H9 (cell line): ENCODE measurements around the gene OR6K3. TPM values are rescaled to one million over a fixed set of nuclear protein-coding genes. Genes with fewer than 3 reads are reported as not detected.

Source experiments
- DNase-seq: peaks from one replicate; pipeline ENCODE4 v3.0.0-alpha.2; 2017
- H2AFZ ChIP-seq: one replicate; pipeline ENCODE4 v1.6.1; 2013; ENCODE audit warnings: mild to moderate bottlenecking, low read length, control low read depth, moderate library complexity
- H2AK5ac ChIP-seq: 2 replicates; pipeline ENCODE4 v1.6.1; 2013; ENCODE audit warnings: low read length, control low read depth, mixed read lengths; ENCODE audit not compliant: insufficient read length
- H2BK120ac ChIP-seq: one replicate; pipeline ENCODE4 v1.6.1; 2013; ENCODE audit warnings: low read depth, mild to moderate bottlenecking, low read length, control low read depth, inconsistent platforms; ENCODE audit not compliant: poor library complexity, severe bottlenecking
- H2BK12ac ChIP-seq: 2 replicates; pipeline ENCODE4 v1.6.1; 2013; ENCODE audit warnings: low read length, control low read depth, mixed read lengths, low read depth; ENCODE audit not compliant: insufficient read length
- H2BK15ac ChIP-seq: 2 replicates; pipeline ENCODE4 v1.6.1; 2013; ENCODE audit warnings: low read depth, low read length, control low read depth
- H2BK20ac ChIP-seq: one replicate; pipeline ENCODE4 v1.6.1; 2013; ENCODE audit warnings: low read depth, mild to moderate bottlenecking, low read length, control low read depth, inconsistent platforms; ENCODE audit not compliant: poor library complexity, severe bottlenecking
- H2BK5ac ChIP-seq: 2 replicates; pipeline ENCODE4 v1.6.1; 2013; ENCODE audit warnings: low read length, control low read depth, mixed read lengths; ENCODE audit not compliant: insufficient read length
- H3K14ac ChIP-seq: 2 replicates; pipeline ENCODE4 v1.6.1; 2013; ENCODE audit warnings: low read length, control low read depth; ENCODE audit not compliant: insufficient read depth
- H3K18ac ChIP-seq: 2 replicates; pipeline ENCODE4 v1.6.1; 2013; ENCODE audit warnings: low read depth, mild to moderate bottlenecking, mixed read lengths, low read length, control low read depth; ENCODE audit not compliant: insufficient read length
- H3K23ac ChIP-seq: 2 replicates; pipeline ENCODE4 v1.6.1; 2013; ENCODE audit warnings: low read length, control low read depth, mixed read lengths, low read depth; ENCODE audit not compliant: insufficient read length
- H3K23me2 ChIP-seq: 2 replicates; pipeline ENCODE4 v1.6.1; 2013; ENCODE audit warnings: low read depth, mild to moderate bottlenecking, mixed read lengths, low read length, control low read depth; ENCODE audit not compliant: insufficient read length, poor library complexity, severe bottlenecking
- H3K27ac ChIP-seq: 2 replicates; pipeline ENCODE4 v1.5.1; 2013; ENCODE audit warnings: low read length, control low read depth, mixed read lengths, low read depth; ENCODE audit not compliant: insufficient read length
- H3K27me3 ChIP-seq: 2 replicates; pipeline ENCODE4 v1.6.1; 2013; ENCODE audit warnings: low read length, control low read depth, inconsistent platforms; ENCODE audit not compliant: insufficient read depth
- H3K4ac ChIP-seq: 2 replicates; pipeline ENCODE4 v1.6.1; 2013; ENCODE audit warnings: low read depth, mild to moderate bottlenecking, control low read depth, inconsistent platforms, low read length, moderate library complexity
- H3K4me1 ChIP-seq: 2 replicates; pipeline ENCODE4 v1.6.1; 2013; ENCODE audit warnings: low read length, control low read depth, inconsistent platforms; ENCODE audit not compliant: insufficient read depth
- H3K4me2 ChIP-seq: 2 replicates; pipeline ENCODE4 v1.6.1; 2013; ENCODE audit warnings: low read length, control low read depth, mixed read lengths; ENCODE audit not compliant: insufficient read length, insufficient read depth
- H3K56ac ChIP-seq: 2 replicates; pipeline ENCODE4 v1.6.1; 2013; ENCODE audit warnings: low read depth, mild to moderate bottlenecking, mixed read lengths, low read length, control low read depth; ENCODE audit not compliant: insufficient read length
- H3K79me1 ChIP-seq: 2 replicates; pipeline ENCODE4 v1.6.1; 2013; ENCODE audit warnings: low read depth, mild to moderate bottlenecking, moderate library complexity, low read length, control low read depth, inconsistent platforms; ENCODE audit not compliant: insufficient read depth, poor library complexity, severe bottlenecking
- H3K79me2 ChIP-seq: 2 replicates; pipeline ENCODE4 v1.6.1; 2013; ENCODE audit warnings: low read length, control low read depth, inconsistent platforms; ENCODE audit not compliant: insufficient read depth
- H3K9ac ChIP-seq: 2 replicates; pipeline ENCODE4 v1.6.1; 2013; ENCODE audit warnings: low read length, control low read depth, mixed read lengths; ENCODE audit not compliant: insufficient read length; ENCODE audit errors: extremely low read depth
- H3K9me3 ChIP-seq: one replicate; pipeline ENCODE4 v1.6.1; 2013; ENCODE audit warnings: low read depth, low read length, inconsistent platforms; ENCODE audit not compliant: control insufficient read depth
- H3T11ph ChIP-seq: one replicate; pipeline ENCODE4 v1.6.1; 2013; ENCODE audit warnings: mild to moderate bottlenecking, low read length, control low read depth, inconsistent platforms
- H4K20me1 ChIP-seq: one replicate; pipeline ENCODE4 v1.6.1; 2013; ENCODE audit not compliant: control insufficient read depth, insufficient read length, insufficient read depth
- H4K5ac ChIP-seq: 2 replicates; pipeline ENCODE4 v1.6.1; 2013; ENCODE audit warnings: low read depth, mild to moderate bottlenecking, mixed read lengths, low read length, control low read depth; ENCODE audit not compliant: insufficient read length
- H4K8ac ChIP-seq: replicated peaks from 2 replicates; pipeline ENCODE4 v1.6.1; 2013; ENCODE audit warnings: low read length, control low read depth, mixed read lengths, low read depth; ENCODE audit not compliant: insufficient read length
- H4K91ac ChIP-seq: 2 replicates; pipeline ENCODE4 v1.6.1; 2013; ENCODE audit warnings: low read depth, mild to moderate bottlenecking, moderate library complexity, mixed read lengths, low read length, control low read depth; ENCODE audit not compliant: insufficient read length
- H3K27ac Mint-ChIP-seq, 3 experiments: 2 replicates in 2 of 3; 3 replicates in 1 of 3; pipeline ENCODE4 v1.8.0; 2020 to 2021; ENCODE audit warnings: mixed read lengths in 3 of 3, mild to moderate bottlenecking in 1 of 3, moderate library complexity in 1 of 3
- H3K27me3 Mint-ChIP-seq: 2 replicates; pipeline ENCODE4 v1.8.0; 2021; ENCODE audit warnings: low read depth, mild to moderate bottlenecking, moderate library complexity, mixed read lengths
- H3K36me3 Mint-ChIP-seq, 3 experiments: 2 replicates in 2 of 3; 3 replicates in 1 of 3; pipeline ENCODE4 v1.8.0; 2020 to 2021; ENCODE audit warnings: low read depth in 3 of 3, mixed read lengths in 3 of 3; ENCODE audit not compliant: insufficient read depth in 1 of 3
- H3K4me1 Mint-ChIP-seq, 2 experiments: 2 replicates each; pipeline ENCODE4 v1.8.0; 2020; ENCODE audit warnings: mixed read lengths in 2 of 2
- H3K4me3 Mint-ChIP-seq, 2 experiments: 2 replicates in 1 of 2; 3 replicates in 1 of 2; pipeline ENCODE4 v1.8.0; 2020 to 2021; ENCODE audit warnings: mild to moderate bottlenecking in 2 of 2, mixed read lengths in 2 of 2, moderate library complexity in 1 of 2
- H3K9me3 Mint-ChIP-seq, 2 experiments: 2 replicates in 1 of 2; 3 replicates in 1 of 2; pipeline ENCODE4 v1.8.0; 2020; ENCODE audit warnings: mild to moderate bottlenecking in 2 of 2, mixed read lengths in 2 of 2, moderate library complexity in 1 of 2
- WGBS: extraction: QIAGEN DNeasy Blood & Tissue Kit; methylation state at CpG from one replicate; pipeline ENCODE4 v1.1.7; 2013; ENCODE audit warnings: missing lambda C conversion rate, low lambda C conversion rate, mixed read lengths; ENCODE audit not compliant: insufficient read length; ENCODE audit errors: extremely low coverage; 5-methylcytosine and 5-hydroxymethylcytosine counted together
- total RNA-seq: library from RNA; stranded (reverse); gene quantifications from 2 replicates; pipeline ENCODE4 v1.2.1, GENCODE V29; 2021
- TF ChIP-seq, protein P1 (sequence below): fragments of 200-600 bp; sonication (generic); conservative IDR thresholded peaks from 3 replicates; pipeline ENCODE4 v1.8.0; 2021; ENCODE audit warnings: antibody characterized with exemption, mild to moderate bottlenecking

The OR6K3 gene
- total RNA-seq, 1 experiment from 2014 or later, result not detected

DNA sequence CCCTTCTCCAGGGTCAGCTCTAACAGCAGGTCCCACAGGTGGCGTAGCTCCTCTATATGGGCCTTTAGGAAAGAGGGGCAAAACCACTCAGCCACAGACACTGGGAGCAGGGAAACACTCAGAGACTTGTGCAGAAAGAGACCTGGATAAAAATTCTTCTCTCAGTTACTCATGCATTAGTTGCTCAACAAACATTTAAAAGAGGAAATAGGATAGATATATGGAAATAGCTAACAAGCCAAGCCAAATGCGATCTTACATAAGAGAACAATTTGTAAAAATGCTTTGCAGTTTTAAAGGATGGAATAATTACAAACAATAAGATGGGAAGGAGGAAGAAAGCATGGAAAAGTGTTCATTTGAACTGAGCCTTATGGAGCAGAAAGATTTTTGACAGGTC lies 38.9 kb downstream of the OR6K3 start:
- no peak overlapping the region for H2BK5ac ChIP-seq
- H3K23ac ChIP-seq, result no peak overlapping the region
- no peaks in the 10 kb centered on the region for H3K9me3 ChIP-seq
- no peaks in the 10 kb centered on the region for H3K27me3 ChIP-seq
- Mint-ChIP-seq H3K36me3 (no peaks in the 10 kb centered on the region), H3K4me3 (no peak overlapping the region), H3K4me1 (no peaks in the 10 kb centered on the region), H3K27ac (no peak overlapping the region), H3K9me3 (no peaks in the 10 kb centered on the region), H3K27me3 (peaks cover 1% of the 10 kb centered on the region; the same call in 1 of the 2 replicates)
- H3K79me2 ChIP-seq, result no peaks in the 10 kb centered on the region
- H3K14ac ChIP-seq, result no peak overlapping the region
- H2BK20ac ChIP-seq, result no peak overlapping the region
- no peak overlapping the region for H2AK5ac ChIP-seq
- no peaks in the 10 kb centered on the region for H3K79me1 ChIP-seq
- H3K18ac ChIP-seq, result no peak overlapping the region
- no peak for DNase-seq
- no peak overlapping the region for H3K27ac ChIP-seq
- WGBS, result no CpG with 5 or more reads among the region's 2 CpGs
- H2BK120ac ChIP-seq, result no peak overlapping the region
- H2BK12ac ChIP-seq, result no peak overlapping the region
- H4K8ac ChIP-seq, result no peak overlapping the region
- no peak overlapping the region for H2AFZ ChIP-seq
- H4K5ac ChIP-seq, result no peak overlapping the region
- no peak overlapping the region for H3K56ac ChIP-seq
- H3K9ac ChIP-seq, result no peak overlapping the region
- no peak overlapping the region for H4K91ac ChIP-seq
- H4K20me1 ChIP-seq, result no peaks in the 10 kb centered on the region
- H3K4me1 ChIP-seq, result no peaks in the 10 kb centered on the region
- no peaks in the 10 kb centered on the region for H3K23me2 ChIP-seq
- no peak overlapping the region for H3K4me2 ChIP-seq
- no peak overlapping the region for H3K4ac ChIP-seq
- no peak overlapping the region for H3T11ph ChIP-seq
- TF ChIP-seq, protein P1, sequence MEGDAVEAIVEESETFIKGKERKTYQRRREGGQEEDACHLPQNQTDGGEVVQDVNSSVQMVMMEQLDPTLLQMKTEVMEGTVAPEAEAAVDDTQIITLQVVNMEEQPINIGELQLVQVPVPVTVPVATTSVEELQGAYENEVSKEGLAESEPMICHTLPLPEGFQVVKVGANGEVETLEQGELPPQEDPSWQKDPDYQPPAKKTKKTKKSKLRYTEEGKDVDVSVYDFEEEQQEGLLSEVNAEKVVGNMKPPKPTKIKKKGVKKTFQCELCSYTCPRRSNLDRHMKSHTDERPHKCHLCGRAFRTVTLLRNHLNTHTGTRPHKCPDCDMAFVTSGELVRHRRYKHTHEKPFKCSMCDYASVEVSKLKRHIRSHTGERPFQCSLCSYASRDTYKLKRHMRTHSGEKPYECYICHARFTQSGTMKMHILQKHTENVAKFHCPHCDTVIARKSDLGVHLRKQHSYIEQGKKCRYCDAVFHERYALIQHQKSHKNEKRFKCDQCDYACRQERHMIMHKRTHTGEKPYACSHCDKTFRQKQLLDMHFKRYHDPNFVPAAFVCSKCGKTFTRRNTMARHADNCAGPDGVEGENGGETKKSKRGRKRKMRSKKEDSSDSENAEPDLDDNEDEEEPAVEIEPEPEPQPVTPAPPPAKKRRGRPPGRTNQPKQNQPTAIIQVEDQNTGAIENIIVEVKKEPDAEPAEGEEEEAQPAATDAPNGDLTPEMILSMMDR, result no peak
- no peak overlapping the region for H2BK15ac ChIP-seq
